ENCODE measurements around the gene SMC4. TPM values are rescaled to one million over a fixed set of nuclear protein-coding genes. Genes with fewer than 3 reads are reported as not detected.

Gene SMC4
- total RNA-seq, 4 donors from 2014 or later: 25.5 to 53.5 (median 40.7) TPM

- WGBS, 2 donors: 44 to 85% methylated on average over 1 of the region's 1 CpG
- H3K4me3 ChIP-seq (replicated peaks in 1 of 3): no peak overlapping the region
- H3K36me3 ChIP-seq: peaks cover 0 to 4% of the 10 kb centered on the region in 2 donors
- no peak overlapping the region for H3K27ac ChIP-seq
- DNase-seq: no peak
- H3K9me3 ChIP-seq: no peaks in the 10 kb centered on the region
- no peaks in the 10 kb centered on the region for H3K4me1 ChIP-seq
- TF ChIP-seq POLR2A (IDR thresholded peaks at IDR 0.05): no peak
- TF ChIP-seq CTCF (IDR thresholded peaks at IDR 0.05): no peak
- no peaks in the 10 kb centered on the region for H3K27me3 ChIP-seq
- intact Hi-C loops (cut with DNase I): loop anchor here (5.0 to 10.0 kb wide), 2 partner anchors 250 to 378 kb away; no protein-coding TSS in a partner anchor
Observed at GRCh38 chr3:160412477-160412876, 13.0 kb downstream of the SMC4 start.

GRCh38 chr3:160413613-160414248 lies 14.3 kb downstream of the SMC4 start:
- Histone ChIP-seq H3K27ac (no peak overlapping the region), H3K4me1 (no peaks in the 10 kb centered on the region), H3K9me3 (no peaks in the 10 kb centered on the region), H3K4me3 (replicated peaks in 1 of 3) (no peak overlapping the region), H3K36me3 (peaks cover 0 to 4% of the 10 kb centered on the region in 2 donors), H3K27me3 (no peaks in the 10 kb centered on the region)
- TF ChIP-seq CTCF (IDR thresholded peaks at IDR 0.05) (peak; percentile 72 to 90 (median 77)), POLR2A (IDR thresholded peaks at IDR 0.05) (no peak)
- intact Hi-C loops (cut with DNase I): loop anchor here (5.0 to 10.0 kb wide), 2 partner anchors 251 to 379 kb away; no protein-coding TSS in a partner anchor
- WGBS, 2 donors: 45 to 48% methylated on average over 3 of the region's 3 CpGs
- DNase-seq: peak; percentile 47 to 65

GRCh38 chr3:160417311-160417710 lies 17.9 kb downstream of the SMC4 start:
- no peaks in the 10 kb centered on the region for H3K9me3 ChIP-seq
- no peak overlapping the region for H3K27ac ChIP-seq
- intact Hi-C loops (cut with DNase I): loop anchor here (10.0 kb wide), 1 partner anchor 383 kb away; no protein-coding TSS in a partner anchor
- no peak overlapping the region for H3K4me3 ChIP-seq (replicated peaks in 1 of 3)
- TF ChIP-seq POLR2A (IDR thresholded peaks at IDR 0.05): no peak
- TF ChIP-seq CTCF (IDR thresholded peaks at IDR 0.05): no peak
- WGBS, 2 donors: 61 to 79% methylated on average over 3 of the region's 3 CpGs
- no peaks in the 10 kb centered on the region for H3K4me1 ChIP-seq
- DNase-seq: no peak
- no peaks in the 10 kb centered on the region for H3K27me3 ChIP-seq
- H3K36me3 ChIP-seq: peaks cover 5 to 11% of the 10 kb centered on the region in 2 donors

- no peak for TF ChIP-seq POLR2A (IDR thresholded peaks at IDR 0.05)
- no peak for TF ChIP-seq CTCF (IDR thresholded peaks at IDR 0.05)
- DNase-seq: no peak
- Histone ChIP-seq H3K9me3 (no peaks in the 10 kb centered on the region), H3K27ac (no peak overlapping the region), H3K36me3 (peaks cover 24 to 53% of the 10 kb centered on the region in 2 donors), H3K4me3 (replicated peaks in 1 of 3) (no peak overlapping the region), H3K27me3 (no peaks in the 10 kb centered on the region), H3K4me1 (no peaks in the 10 kb centered on the region)
- intact Hi-C loops (cut with DNase I): no loop called here
- 94 to 96% methylated on average over 11 of the region's 11 CpGs for WGBS, 2 donors
Observed at GRCh38 chr3:160427832-160428424, 28.5 kb downstream of the SMC4 start.

GRCh38 chr3:160434071-160434470 lies 34.6 kb downstream of the SMC4 start:
- WGBS, 2 donors: 61 to 75% methylated on average over 2 of the region's 2 CpGs
- intact Hi-C loops (cut with DNase I): no loop called here
- Histone ChIP-seq H3K27ac (no peak overlapping the region), H3K36me3 (peaks cover 15 to 38% of the 10 kb centered on the region in 2 donors), H3K4me1 (no peaks in the 10 kb centered on the region), H3K9me3 (no peaks in the 10 kb centered on the region), H3K27me3 (no peaks in the 10 kb centered on the region), H3K4me3 (replicated peaks in 1 of 3) (no peak overlapping the region)
- DNase-seq: no peak
- TF ChIP-seq CTCF (IDR thresholded peaks at IDR 0.05) (no peak), POLR2A (IDR thresholded peaks at IDR 0.05) (no peak)

Measured in thyroid gland (tissue), 4 donors.